ENCODE measurements around the gene SCG5.

SCG5 gene

GRCh38 chr15:32674681-32675080, 33.2 kb downstream of the SCG5 start:
- DNase-seq (ENCODE audit: low read depth): no peak
- TF ChIP-seq CTCF (IDR thresholded peaks at IDR 0.05; ENCODE audit: insufficient read depth, low read depth, low read length, missing control alignments): no peak
- no peak overlapping the region for H3K4me3 ChIP-seq (ENCODE audit: low read depth, low read length)

GRCh38 chr15:32675466-32675865, 34.0 kb downstream of the SCG5 start:
- no peak for TF ChIP-seq CTCF (IDR thresholded peaks at IDR 0.05; ENCODE audit: insufficient read depth, low read depth, low read length, missing control alignments)
- H3K4me3 ChIP-seq (ENCODE audit: low read depth, low read length): no peak overlapping the region
- no peak for DNase-seq (ENCODE audit: low read depth)

- TF ChIP-seq CTCF (IDR thresholded peaks at IDR 0.05; ENCODE audit: insufficient read depth, low read depth, low read length, missing control alignments): no peak
- no peak for DNase-seq (ENCODE audit: low read depth)
- H3K4me3 ChIP-seq (ENCODE audit: low read depth, low read length): no peak overlapping the region
These were observed 34.7 kb downstream of the SCG5 start for GRCh38 chr15:32676169-32676568.

- no peak overlapping the region for H3K4me3 ChIP-seq (ENCODE audit: low read depth, low read length)
- DNase-seq (ENCODE audit: low read depth): no peak
- no peak for TF ChIP-seq CTCF (IDR thresholded peaks at IDR 0.05; ENCODE audit: insufficient read depth, low read depth, low read length, missing control alignments)
These were observed 35.8 kb downstream of the SCG5 start for GRCh38 chr15:32677238-32677750.

GRCh38 chr15:32679298-32679690, 37.8 kb downstream of the SCG5 start:
- no peak for TF ChIP-seq CTCF (IDR thresholded peaks at IDR 0.05; ENCODE audit: insufficient read depth, low read depth, low read length, missing control alignments)
- no peak overlapping the region for H3K4me3 ChIP-seq (ENCODE audit: low read depth, low read length)
- no peak for DNase-seq (ENCODE audit: low read depth)

GRCh38 chr15:32682569-32682968, 41.1 kb downstream of the SCG5 start:
- no peak for TF ChIP-seq CTCF (IDR thresholded peaks at IDR 0.05; ENCODE audit: insufficient read depth, low read depth, low read length, missing control alignments)
- DNase-seq (ENCODE audit: low read depth): no peak
- no peak overlapping the region for H3K4me3 ChIP-seq (ENCODE audit: low read depth, low read length)

- TF ChIP-seq CTCF (IDR thresholded peaks at IDR 0.05; ENCODE audit: insufficient read depth, low read depth, low read length, missing control alignments): no peak
- no peak for DNase-seq (ENCODE audit: low read depth)
- no peak overlapping the region for H3K4me3 ChIP-seq (ENCODE audit: low read depth, low read length)
These were observed 41.6 kb downstream of the SCG5 start for GRCh38 chr15:32682977-32683630.
